ENCODE measurements around the gene DST. TPM values are rescaled to one million over a fixed set of nuclear protein-coding genes. Genes with fewer than 3 reads are reported as not detected.
A peak's percentile ranks its signal among the peaks of the same experiment; 100 is the strongest.

The DST gene
- total RNA-seq, 2 donors from 2014 or later = 101 to 113 TPM

- H3K36me3 Mint-ChIP-seq (ENCODE audit: low read depth) = peaks cover 21% of the 10 kb centered on the region
- WGBS, 2 experiments (ENCODE audit: insufficient coverage in 1 of 2, insufficient read length in 1 of 2) = 92% methylated on average over 3 of the region's 3 CpGs; no CpG with 5 or more reads in 1 of the 2 experiments
Observed at GRCh38 chr6:56509031-56509430, 133.7 kb downstream of the DST start.

GRCh38 chr6:56507517-56507916, 135.2 kb downstream of the DST start:
- H3K9me3 Mint-ChIP-seq = no peaks in the 10 kb centered on the region
- no peaks in the 10 kb centered on the region for H3K27me3 Mint-ChIP-seq (ENCODE audit: insufficient read depth)
- 94 to 96% methylated on average over 4 of the region's 4 CpGs for WGBS, 2 experiments (ENCODE audit: insufficient coverage in 1 of 2, insufficient read length in 1 of 2)
- H3K36me3 Mint-ChIP-seq (ENCODE audit: low read depth) = peaks cover 18% of the 10 kb centered on the region
- no peaks in the 10 kb centered on the region for H3K4me1 ChIP-seq (ENCODE audit: control insufficient read depth, insufficient read depth, low read length)
- no peak for TF ChIP-seq CTCF (conservative IDR thresholded peaks at IDR 0.05)
- H3K9me3 ChIP-seq (ENCODE audit: control insufficient read depth, low read length) = no peaks in the 10 kb centered on the region
- no peak overlapping the region for H3K9ac ChIP-seq (ENCODE audit: extremely low read depth, low read length, poor library complexity, severe bottlenecking)
- no peak overlapping the region for H3K4me3 Mint-ChIP-seq
- H3K27me3 ChIP-seq (ENCODE audit: control insufficient read depth, insufficient read depth, low read length, poor library complexity, severe bottlenecking) = no peaks in the 10 kb centered on the region
- peak overlapping the region; percentile 1 for H3K27ac Mint-ChIP-seq
- no peak for DNase-seq
- no peaks in the 10 kb centered on the region for H3K4me1 Mint-ChIP-seq
- H3K27ac ChIP-seq (ENCODE audit: low read depth, low read length) = no peak overlapping the region
- no peak overlapping the region for H3K4me3 ChIP-seq (ENCODE audit: low read length)
- H3K36me3 ChIP-seq (ENCODE audit: control insufficient read depth, insufficient read depth, low read length) = peaks cover 74% of the 10 kb centered on the region

More at GRCh38 chr6:56509031-56509430, 133.7 kb downstream of the DST start:
- no peak overlapping the region for H3K27ac Mint-ChIP-seq
- no peak for DNase-seq
- Histone ChIP-seq H3K4me1 (ENCODE audit: control insufficient read depth, insufficient read depth, low read length) (no peaks in the 10 kb centered on the region), H3K27ac (ENCODE audit: low read depth, low read length) (no peak overlapping the region), H3K36me3 (ENCODE audit: control insufficient read depth, insufficient read depth, low read length) (peaks cover 74% of the 10 kb centered on the region), H3K9ac (ENCODE audit: extremely low read depth, low read length, poor library complexity, severe bottlenecking) (no peak overlapping the region), H3K4me3 (ENCODE audit: low read length) (no peak overlapping the region), H3K27me3 (ENCODE audit: control insufficient read depth, insufficient read depth, low read length, poor library complexity, severe bottlenecking) (no peaks in the 10 kb centered on the region), H3K9me3 (ENCODE audit: control insufficient read depth, low read length) (no peaks in the 10 kb centered on the region)
- H3K27me3 Mint-ChIP-seq (ENCODE audit: insufficient read depth) = no peaks in the 10 kb centered on the region
- no peak overlapping the region for H3K4me3 Mint-ChIP-seq
- TF ChIP-seq CTCF (conservative IDR thresholded peaks at IDR 0.05) = no peak
- H3K4me1 Mint-ChIP-seq = no peaks in the 10 kb centered on the region
- no peaks in the 10 kb centered on the region for H3K9me3 Mint-ChIP-seq

- H3K9ac ChIP-seq (ENCODE audit: extremely low read depth, low read length, poor library complexity, severe bottlenecking) = no peak overlapping the region
- H3K9me3 ChIP-seq (ENCODE audit: control insufficient read depth, low read length) = no peaks in the 10 kb centered on the region
- Mint-ChIP-seq H3K27ac (no peak overlapping the region), H3K9me3 (no peaks in the 10 kb centered on the region), H3K4me1 (no peaks in the 10 kb centered on the region), H3K4me3 (no peak overlapping the region), H3K27me3 (ENCODE audit: insufficient read depth) (no peaks in the 10 kb centered on the region), H3K36me3 (ENCODE audit: low read depth) (peaks cover 23% of the 10 kb centered on the region)
- H3K4me3 ChIP-seq (ENCODE audit: low read length) = no peak overlapping the region
- no peak overlapping the region for H3K27ac ChIP-seq (ENCODE audit: low read depth, low read length)
- H3K36me3 ChIP-seq (ENCODE audit: control insufficient read depth, insufficient read depth, low read length) = peaks cover 73% of the 10 kb centered on the region
- H3K4me1 ChIP-seq (ENCODE audit: control insufficient read depth, insufficient read depth, low read length) = no peaks in the 10 kb centered on the region
- DNase-seq = no peak
- no peaks in the 10 kb centered on the region for H3K27me3 ChIP-seq (ENCODE audit: control insufficient read depth, insufficient read depth, low read length, poor library complexity, severe bottlenecking)
- WGBS, 2 experiments (ENCODE audit: insufficient coverage in 1 of 2, insufficient read length in 1 of 2) = 0% methylated on average over 1 of the region's 2 CpGs; no CpG with 5 or more reads in 1 of the 2 experiments
- TF ChIP-seq CTCF (conservative IDR thresholded peaks at IDR 0.05) = no peak
Observed at GRCh38 chr6:56505512-56506260, 137.0 kb downstream of the DST start.

All from endodermal cell (in vitro differentiated cells).